ENCODE measurements around the gene LMF2.

Gene LMF2

GRCh38 chr22:50465066-50465930 lies 42.2 kb downstream of the LMF2 start:
- DNase-seq (ENCODE audit: low read depth): no peak

GRCh38 chr22:50464451-50464850 lies 43.1 kb downstream of the LMF2 start:
- no peak for DNase-seq (ENCODE audit: low read depth)

- no peak for DNase-seq (ENCODE audit: low read depth)
Observed at GRCh38 chr22:50463188-50463900, 44.2 kb downstream of the LMF2 start.

GRCh38 chr22:50461979-50462540 lies 45.4 kb downstream of the LMF2 start:
- no peak for DNase-seq (ENCODE audit: low read depth)

- no peak for DNase-seq (ENCODE audit: low read depth)
Observed at GRCh38 chr22:50461536-50461935, 46.0 kb downstream of the LMF2 start.

- DNase-seq (ENCODE audit: low read depth): no peak
Observed at GRCh38 chr22:50460938-50461337, 46.6 kb downstream of the LMF2 start.

- DNase-seq (ENCODE audit: low read depth): no peak
Observed at GRCh38 chr22:50459496-50460140, 47.9 kb downstream of the LMF2 start.

GRCh38 chr22:50459016-50459415 lies 48.5 kb downstream of the LMF2 start:
- no peak for DNase-seq (ENCODE audit: low read depth)

- no peak for DNase-seq (ENCODE audit: low read depth)
Observed at GRCh38 chr22:50456466-50457234, 50.9 kb downstream of the LMF2 start.

- no peak for DNase-seq (ENCODE audit: low read depth)
Observed at GRCh38 chr22:50456026-50456425, 51.5 kb downstream of the LMF2 start.

- DNase-seq (ENCODE audit: low read depth): no peak
Observed at GRCh38 chr22:50455201-50455600, 52.3 kb downstream of the LMF2 start.

- no peak for DNase-seq (ENCODE audit: low read depth)
Observed at GRCh38 chr22:50454556-50455075, 52.9 kb downstream of the LMF2 start.
